GM12878 (cell line): Measurements from ENCODE around the gene MYOM1.

Experiments used
- BRCA1 ChIP-seq: IDR thresholded peaks from 2 replicates; pipeline ENCODE4 v1.6.1; 2011; ENCODE audit warnings: low read depth, low read length, improper control_type of control experiment
- CTCF ChIP-seq, 3 experiments: IDR thresholded peaks in 2 of 3; conservative IDR thresholded peaks in 1 of 3; 2 replicates each; pipeline ENCODE4 v1.5.1; 2011; ENCODE audit warnings: low read depth in 3 of 3, low read length in 3 of 3, mild to moderate bottlenecking in 3 of 3, control low read depth in 2 of 3, moderate library complexity in 2 of 3, inconsistent platforms in 1 of 3, mixed read lengths in 1 of 3; ENCODE audit not compliant: control insufficient read depth in 2 of 3, insufficient read depth in 1 of 3; ENCODE audit errors: extremely low read depth in 1 of 3
- GABPA ChIP-seq: IDR thresholded peaks from 2 replicates; pipeline ENCODE4 v1.6.1; 2014; ENCODE audit warnings: antibody characterized with exemption, low read depth, mild to moderate bottlenecking, inconsistent platforms
- HCFC1 ChIP-seq: fragments of 150-350 bp; IDR thresholded peaks from 2 replicates; pipeline ENCODE4 v1.6.1; 2014; ENCODE audit warnings: low read length
- KAT2A ChIP-seq: conservative IDR thresholded peaks from 2 replicates; pipeline ENCODE4 v1.6.1; 2011; ENCODE audit warnings: low read depth, low read length; ENCODE audit not compliant: control insufficient read depth
- LARP7 ChIP-seq: fragments of 450-650 bp; IDR thresholded peaks from 2 replicates; pipeline ENCODE4 v1.6.1; 2017; ENCODE audit warnings: mild to moderate bottlenecking
- MYB ChIP-seq: fragments of 150-350 bp; IDR thresholded peaks from 2 replicates; pipeline ENCODE4 v1.6.1; 2014; ENCODE audit warnings: mild to moderate bottlenecking, low read depth, low read length, borderline replicate concordance
- PKNOX1 ChIP-seq: fragments of 450-650 bp; IDR thresholded peaks from 2 replicates; pipeline ENCODE4 v1.6.1; 2016; ENCODE audit warnings: mild to moderate bottlenecking
- POLR2A ChIP-seq: IDR thresholded peaks from 2 replicates; pipeline ENCODE4 v1.6.1; 2011; ENCODE audit warnings: low read depth, mild to moderate bottlenecking, low read length
- RELA ChIP-seq: fragments of 450-650 bp; IDR thresholded peaks from 2 replicates; pipeline ENCODE4 v1.8.0; 2014; ENCODE audit warnings: borderline replicate concordance; ENCODE audit not compliant: partially characterized antibody
- SREBF1 ChIP-seq: IDR thresholded peaks from 2 replicates; pipeline ENCODE4 v1.6.1; 2012; ENCODE audit warnings: mild to moderate bottlenecking, low read length
- ZBED1 ChIP-seq: IDR thresholded peaks from 2 replicates; pipeline ENCODE4 v1.6.1; 2016; ENCODE audit warnings: borderline replicate concordance
- ZNF274 ChIP-seq: IDR thresholded peaks from one replicate; pipeline ENCODE4 v1.8.0; 2011; ENCODE audit not compliant: insufficient read length, insufficient read depth

GRCh38 chr18:3053081-3053480 is 166.7 kb downstream of the MYOM1 start:
- TF ChIP-seq BRCA1 (no peak), ZNF274 (no peak), HCFC1 (no peak), CTCF (IDR thresholded peaks at IDR 0.05 in 2 of 3, conservative IDR thresholded peaks at IDR 0.05 in 1 of 3; ENCODE audit: control insufficient read depth in 2 of 3, extremely low read depth in 1 of 3, insufficient read depth in 1 of 3, low read depth in 3 of 3, low read length in 3 of 3) (no peak), ZBED1 (no peak), GABPA (no peak), KAT2A (no peak), PKNOX1 (no peak), MYB (no peak), RELA (no peak), SREBF1 (no peak), POLR2A (no peak), LARP7 (no peak)
